Fibroblast of peridontal ligament (primary cell): ENCODE data around the gene ZMIZ1.

ENCODE experiments used
- DNase-seq: peaks from one replicate; pipeline ENCODE4 v3.0.0-alpha.2; 2010; ENCODE audit errors: extremely low read depth

The ZMIZ1 gene

DNA sequence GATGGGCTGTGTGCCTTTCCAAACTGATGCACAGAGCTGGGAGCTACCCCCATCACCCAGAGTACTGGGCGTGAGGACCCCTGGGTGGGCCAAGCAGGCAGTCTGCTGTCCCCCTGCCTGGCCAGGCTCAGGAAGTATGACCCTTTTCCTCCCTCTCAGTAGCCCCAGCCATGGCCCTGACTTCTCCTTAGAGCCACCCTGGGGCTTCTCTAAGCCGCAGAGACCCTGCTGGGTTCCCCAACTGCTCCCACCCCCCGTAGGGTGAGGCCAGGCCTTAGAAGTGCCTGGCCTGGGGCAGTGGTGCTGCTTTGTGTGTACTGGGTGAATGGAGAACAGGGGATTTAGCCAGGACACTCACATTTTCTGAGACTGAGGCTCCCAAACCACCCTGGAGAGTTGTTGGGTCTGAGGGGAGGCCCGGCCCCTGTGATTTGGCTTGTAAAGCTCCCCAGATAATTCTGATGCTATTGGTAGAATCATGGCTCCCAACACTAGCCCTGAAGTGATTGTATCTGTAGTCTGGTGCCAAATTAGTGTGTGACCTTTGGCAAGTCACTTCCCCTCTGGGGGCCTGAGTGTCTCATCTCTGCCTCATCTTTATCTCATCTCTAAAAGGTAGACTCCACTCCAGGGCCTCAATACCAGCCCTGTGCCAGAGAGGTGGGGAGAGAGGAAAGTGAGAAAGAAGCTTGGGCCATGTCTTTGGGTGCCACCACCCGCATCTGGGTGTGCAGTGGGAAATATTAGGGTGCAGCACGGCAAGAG is 178.8 kb downstream of the ZMIZ1 start:
- DNase-seq = no peak

DNA sequence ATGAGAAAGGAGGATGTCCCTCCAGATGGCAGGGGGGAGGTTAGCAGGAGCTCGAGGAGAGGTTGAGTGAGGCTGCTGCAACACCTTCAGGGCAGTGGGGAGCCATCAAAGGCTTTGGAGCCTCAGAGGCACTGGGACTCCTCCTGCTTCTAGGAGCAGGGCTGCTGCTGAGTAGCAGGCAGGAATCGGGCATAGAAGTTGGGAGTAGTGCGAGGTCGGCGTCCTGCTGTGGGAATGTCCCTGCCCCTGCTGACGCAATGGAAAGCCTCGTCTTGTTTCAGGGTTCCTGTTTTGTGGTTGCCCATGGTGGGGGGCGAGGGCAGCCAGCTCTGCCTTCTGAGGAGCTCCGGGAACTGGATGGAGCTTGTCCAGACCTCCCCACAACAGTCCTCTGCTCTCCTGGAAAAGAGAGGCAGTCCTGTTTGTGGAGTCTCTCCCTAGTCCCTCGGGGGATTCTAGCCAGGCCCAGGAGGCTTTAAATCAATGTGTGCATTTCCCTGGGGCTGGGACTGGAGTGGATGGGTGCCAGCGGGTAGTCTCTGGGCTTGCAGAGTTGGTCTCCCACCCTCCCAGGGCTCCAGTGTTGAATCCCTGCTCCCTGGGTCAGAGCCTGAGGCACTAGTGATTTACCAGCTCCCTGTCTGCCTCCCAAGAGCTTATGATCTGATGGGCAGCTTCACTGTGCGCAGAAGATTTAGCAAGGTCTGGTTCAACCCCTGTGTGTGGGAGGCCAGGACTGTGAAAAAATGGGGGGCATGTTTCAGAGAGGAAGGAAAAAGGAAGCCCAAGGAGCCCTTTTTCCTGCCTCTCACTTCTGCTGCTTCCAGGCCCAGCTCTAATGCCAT is 179.8 kb downstream of the ZMIZ1 start:
- peak; percentile 80 for DNase-seq

DNA sequence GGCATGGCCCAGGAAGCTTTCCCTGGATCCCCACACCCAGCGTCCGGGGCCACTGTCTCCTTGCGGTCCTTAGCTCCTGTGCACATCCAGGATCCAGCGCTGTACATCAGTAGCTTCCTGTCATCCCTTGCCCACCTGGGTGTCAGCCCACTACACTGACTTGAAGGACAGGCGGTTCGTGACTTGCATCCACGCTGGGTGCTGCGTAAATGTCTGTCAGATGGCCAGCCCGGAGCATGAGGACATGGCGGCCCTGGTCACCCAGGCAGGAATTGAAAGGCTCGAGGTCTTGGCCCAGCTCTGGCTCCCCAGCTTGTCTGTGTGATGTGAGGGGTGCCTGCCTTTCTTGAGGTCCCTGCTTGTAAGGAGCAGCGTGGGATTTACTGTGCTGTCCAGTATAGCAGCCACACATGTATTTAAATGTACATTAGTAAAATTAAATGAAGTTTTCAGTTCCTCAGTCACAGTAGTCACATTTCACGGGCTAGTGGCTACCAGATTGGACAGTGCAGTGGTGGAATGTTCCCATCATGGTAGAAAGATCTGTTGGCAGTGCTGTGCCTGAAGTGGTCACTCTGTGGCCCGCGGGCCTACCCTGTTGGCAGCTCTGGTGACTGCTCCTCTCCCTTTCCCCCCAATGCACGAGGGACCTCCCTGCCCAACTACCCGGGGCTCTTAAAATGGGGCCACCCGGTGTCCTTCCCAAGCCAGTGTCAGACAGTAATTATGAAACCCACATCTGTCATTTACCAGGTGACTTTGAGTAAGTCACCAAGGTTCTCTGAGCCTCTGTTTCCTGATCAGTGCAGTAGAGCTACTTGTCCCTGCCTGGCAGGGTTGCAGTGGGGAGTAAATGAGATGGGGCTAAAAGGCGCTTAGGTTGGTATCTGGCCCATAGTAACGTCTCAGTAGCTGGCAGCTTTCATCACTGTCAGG is 180.7 kb downstream of the ZMIZ1 start:
- no peak for DNase-seq

DNA sequence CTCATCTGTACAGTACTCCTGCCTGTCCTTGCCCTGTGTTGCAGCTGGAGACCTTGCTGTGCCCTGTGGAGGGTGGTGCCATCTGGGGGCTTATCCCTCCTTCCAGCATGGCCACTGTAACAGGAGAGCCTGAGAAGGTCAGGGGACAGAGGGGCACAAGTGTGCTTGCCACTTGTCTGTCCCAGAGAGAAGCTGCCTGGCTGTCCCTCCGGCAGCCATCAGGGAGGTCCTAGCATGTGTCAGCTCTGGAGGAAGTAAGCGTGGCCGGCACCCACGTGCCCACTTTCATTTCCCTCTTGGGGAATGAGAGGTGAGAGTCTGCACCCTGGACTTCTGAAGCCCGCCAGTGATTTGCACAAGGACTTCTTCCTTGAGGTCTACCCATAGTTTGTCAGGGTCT is 181.5 kb downstream of the ZMIZ1 start:
- no peak for DNase-seq

DNA sequence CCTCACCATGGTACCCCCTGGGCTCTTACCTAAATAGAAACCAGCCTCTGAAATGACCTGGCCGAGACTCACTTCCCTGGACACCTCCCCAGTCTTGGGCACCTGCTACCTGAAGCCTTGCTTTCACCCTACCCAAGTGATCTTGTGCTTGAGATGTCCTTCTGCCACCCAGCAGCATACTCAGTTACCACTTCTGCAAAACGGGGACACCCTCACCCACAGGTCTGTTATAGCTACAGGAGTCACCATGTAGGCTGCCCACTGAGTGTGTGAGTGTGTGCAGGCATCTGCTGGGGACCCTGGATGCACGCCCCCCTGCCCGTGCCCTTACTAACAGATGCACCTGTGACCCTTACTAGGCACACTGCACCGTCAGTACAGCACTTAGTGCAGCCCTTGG is 183.7 kb downstream of the ZMIZ1 start:
- DNase-seq = no peak

DNA sequence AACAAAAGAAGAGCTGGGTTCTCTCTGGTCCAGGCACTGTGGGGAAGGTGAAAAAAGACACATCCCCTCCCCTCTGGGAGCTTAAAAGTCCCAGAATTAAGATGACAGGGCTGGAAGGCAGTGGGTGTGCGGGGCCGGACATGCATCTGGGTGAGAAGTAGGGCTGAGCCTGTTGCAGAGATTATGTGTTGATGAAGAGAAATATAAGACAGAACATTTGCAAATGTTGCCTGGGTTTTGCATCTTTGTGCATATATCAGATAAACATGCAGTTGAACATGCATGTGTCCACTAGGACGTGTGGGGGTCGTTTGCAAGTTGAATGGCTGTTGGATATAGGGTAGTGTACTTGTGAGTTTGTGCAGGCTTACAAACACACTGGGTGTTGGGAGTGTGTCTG is 184.2 kb downstream of the ZMIZ1 start:
- DNase-seq = no peak

DNA sequence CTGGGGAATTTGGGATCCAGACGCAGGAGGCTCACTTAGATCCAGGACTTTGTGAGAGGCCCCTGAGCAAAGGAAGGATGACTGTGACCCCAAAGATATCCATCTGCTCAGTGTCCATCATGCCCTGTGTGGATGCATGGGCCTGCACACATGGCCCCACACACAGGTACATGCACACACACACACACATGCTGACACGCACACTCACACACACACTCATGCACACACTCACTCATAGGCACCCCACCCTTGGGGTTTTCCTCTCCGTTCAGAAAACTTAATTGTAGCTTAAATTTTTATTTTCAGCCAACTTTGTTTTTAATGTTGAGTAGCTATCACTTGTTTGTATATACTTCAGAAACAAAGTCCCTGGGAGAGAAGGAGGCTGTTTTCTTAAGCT is 184.9 kb downstream of the ZMIZ1 start:
- DNase-seq = no peak

DNA sequence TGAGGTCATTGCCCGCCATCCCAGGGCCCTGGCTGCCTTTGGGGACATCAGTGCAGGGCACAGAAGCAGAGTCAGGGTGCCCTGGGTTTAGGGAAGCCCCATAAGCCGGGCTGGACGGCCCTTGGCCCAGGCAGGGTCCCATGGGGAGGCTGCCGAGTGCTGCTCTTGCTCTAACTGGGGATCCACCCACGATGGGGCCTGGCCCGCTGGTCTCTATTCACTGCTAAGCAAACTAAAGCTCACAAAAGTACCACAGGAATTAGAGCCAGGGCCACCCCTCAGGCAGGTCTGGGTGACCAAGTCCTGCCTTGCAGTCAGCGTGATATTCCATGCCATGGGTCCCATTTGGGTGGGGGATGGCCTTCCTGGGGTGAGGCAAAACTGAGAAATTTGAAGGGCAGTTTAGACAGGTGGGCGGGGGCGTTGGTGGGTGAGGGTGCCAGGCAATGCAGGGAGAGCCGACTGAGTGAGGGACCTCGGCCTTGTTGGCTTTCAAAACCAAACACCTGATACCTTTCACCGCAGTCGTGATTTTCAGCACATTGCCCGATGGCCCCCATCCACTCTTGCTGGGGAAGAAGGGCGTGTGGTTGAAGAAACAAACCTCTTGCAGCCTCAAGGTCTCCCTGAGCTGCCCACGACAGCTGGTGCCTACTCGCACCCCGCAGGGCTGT is 185.7 kb downstream of the ZMIZ1 start:
- no peak for DNase-seq

DNA sequence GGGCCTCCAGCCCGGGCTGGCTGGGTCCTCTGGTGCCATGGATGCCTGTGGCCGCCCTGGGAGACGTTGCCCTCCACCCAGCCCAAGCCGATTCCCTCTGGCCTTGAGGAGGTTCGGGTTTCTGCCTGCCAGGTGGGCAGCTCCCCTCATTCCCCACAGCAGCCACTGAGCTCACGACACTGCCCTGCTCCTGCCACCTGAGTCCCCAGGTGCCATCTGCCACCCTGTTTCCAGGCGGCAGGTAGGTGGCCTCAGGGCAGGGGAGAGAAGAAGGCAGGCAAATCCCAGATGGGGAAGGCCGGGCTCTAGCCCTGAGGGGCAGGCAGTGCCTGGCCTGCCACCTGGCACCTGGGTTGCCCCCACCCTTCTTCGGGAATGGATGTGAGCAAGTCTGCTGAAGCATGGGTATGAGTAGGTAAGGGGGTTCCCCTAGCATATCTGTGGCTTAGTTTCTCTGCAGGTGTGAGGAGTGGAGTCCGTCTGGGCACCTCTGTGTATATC is 186.3 kb downstream of the ZMIZ1 start:
- no peak for DNase-seq

DNA sequence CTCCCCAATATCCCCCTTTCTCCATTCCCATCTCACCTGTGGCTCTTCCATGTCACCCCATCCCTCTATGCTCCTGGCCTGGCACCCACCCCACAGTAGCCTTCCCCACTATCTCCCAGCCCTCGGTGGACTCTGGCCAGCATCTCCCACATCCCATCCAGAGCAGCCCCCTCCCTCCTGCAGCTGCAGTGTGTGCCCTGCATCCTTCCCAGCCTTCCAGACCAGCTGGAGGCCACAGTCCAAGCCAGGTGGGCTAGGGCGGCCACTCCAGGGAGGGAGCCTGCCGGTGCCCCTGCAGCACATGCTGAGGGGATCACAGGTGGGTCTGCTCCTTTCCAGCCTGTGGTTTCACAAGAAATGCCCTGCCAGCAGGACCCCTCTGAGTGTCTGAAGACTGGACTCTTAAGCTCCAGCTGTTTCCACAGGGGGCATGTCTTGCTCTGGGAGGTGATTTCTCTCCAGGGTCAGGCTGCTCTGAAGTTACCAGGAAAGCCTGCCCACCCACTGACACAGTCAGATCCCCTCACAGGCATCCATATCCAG is 187.6 kb downstream of the ZMIZ1 start:
- no peak for DNase-seq

DNA sequence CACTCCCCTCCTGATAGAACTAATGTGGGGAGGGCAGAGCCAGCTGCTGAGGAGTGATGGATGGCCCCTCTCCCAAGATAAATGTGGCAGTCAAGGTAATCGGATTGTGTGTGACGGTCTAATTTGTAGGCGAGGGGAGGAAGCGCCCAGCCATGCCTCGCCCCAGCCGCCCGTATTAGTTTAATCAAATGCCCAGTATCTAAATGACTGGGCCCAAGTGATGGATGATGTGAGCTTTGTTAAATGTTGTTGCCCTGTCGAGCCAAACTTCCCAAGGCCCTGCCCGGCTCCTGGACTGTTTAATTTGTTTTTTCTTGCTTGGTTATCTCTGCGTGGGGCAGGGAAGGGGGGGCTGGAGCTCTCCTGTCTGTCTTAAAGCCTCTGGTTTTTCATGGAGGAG is 190.1 kb downstream of the ZMIZ1 start:
- no peak for DNase-seq

DNA sequence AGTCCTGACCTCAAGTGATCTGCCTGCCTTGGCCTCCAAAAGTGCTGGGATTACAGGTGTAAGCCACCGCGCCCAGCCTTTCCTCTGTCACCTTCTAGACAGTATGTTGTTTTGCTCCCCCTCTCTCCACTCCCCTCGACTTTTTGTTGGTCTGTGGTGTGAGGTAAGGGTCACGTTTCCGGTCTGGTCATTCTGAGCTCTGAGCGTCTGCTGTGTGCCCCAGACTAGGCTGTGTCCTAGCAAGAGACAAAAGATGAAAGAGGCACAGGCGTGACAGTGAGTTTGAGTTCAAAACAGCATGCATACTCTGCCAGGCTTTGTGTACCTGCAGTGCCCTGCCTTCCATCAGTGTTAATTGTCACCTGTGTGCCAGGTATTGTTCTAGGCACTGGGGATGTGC is 191.1 kb downstream of the ZMIZ1 start:
- no peak for DNase-seq

DNA sequence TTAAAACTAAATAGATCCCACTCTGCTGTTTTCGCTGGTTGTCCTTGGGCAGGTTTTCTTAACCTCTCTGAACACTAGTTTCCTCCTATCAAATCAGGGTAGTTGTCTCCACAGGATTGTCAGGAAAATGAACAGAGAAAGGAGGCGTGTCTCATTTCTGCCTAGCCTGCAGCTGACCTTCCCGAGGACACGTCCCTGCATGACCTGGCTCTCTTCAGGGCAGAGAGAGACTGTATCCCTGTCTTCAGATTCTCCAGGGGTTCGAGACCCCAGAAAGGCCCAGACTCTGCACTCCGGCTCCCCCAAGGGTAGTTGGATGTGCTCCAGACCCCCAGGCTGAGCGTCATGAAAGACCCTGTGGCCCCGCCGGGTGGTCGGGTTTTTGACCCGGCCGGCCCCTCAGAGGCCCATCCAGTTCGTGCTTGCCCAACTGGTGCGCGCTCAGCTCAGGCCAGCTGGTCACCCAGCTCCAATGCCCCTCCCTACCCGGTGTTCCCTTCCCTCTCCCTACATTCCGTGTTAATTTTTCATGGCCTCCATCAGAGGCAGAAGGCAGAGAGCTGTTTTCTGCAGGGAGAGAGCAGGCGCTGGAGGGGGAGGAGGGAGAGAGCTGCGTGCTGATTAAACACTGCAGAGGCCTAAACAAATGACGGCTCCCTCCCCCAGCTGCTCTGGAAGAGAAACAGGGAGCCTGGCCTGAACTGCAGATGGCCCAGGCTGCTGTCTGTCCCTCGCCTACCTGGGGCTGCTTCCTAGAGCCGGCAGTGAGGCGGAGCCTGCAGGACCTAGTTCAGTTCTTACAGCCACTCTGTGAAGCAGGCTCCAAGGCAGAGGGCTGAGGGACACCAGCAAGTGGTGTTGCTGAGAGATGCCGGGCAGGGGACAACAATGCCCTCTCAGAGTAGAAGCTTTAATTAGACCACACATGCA is 192.3 kb downstream of the ZMIZ1 start:
- peak; percentile 63 for DNase-seq

DNA sequence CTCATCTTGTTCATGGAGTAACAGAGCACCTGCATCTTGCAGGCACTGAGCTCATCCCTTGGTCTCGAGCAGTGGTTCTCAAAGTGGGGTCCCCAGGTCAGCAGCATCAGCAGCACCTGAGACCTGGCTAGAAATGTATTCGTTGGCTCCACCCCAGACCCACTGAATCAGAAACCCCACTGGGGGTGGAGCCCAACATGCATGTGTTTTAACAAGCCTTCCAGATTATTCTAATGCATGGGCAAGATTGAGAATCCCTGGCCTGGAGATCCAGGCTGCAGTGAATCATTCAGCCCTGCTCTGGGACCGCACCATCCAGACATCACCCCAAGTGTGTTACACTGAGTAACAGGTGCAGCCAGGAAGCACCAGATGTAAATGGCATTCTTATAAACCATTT is 193.4 kb downstream of the ZMIZ1 start:
- no peak for DNase-seq

DNA sequence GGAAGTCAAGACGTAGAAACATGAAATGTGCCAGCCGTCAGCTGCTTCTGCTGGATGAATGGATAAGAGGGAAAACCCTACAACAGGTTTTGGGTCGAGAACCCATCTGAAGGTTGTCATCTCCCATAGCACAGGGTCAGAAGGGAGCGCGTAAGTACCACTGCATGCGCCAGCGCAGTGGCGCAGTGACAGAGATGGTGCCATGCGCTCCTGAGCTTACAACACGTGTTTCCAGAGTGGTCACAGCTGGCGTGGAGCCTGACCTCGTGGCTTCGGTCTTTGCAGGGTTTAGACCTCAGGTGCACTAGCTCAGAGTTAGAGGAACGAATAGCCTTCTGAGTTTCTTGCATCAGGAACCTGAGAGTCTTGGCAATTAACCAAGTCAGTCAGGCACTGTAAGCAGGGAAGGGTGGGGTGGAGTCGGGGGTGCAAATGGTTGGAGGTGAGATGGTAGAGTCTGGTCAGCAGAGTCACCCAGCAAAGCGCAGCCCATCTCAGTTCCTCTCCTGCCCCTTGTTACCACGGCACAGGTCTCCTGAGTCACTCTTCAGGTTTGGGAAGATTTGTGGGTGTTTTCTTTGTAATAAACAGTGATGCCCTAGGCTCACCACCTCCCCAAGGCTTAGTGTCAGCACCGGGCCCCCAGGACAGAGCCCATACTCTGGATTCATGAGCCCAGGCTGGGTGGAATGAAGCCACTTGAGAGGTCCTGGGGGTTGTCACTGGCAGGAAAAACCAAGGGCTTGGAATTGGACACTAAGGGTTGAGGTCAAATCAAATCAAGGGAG is 194.4 kb downstream of the ZMIZ1 start:
- no peak for DNase-seq

DNA sequence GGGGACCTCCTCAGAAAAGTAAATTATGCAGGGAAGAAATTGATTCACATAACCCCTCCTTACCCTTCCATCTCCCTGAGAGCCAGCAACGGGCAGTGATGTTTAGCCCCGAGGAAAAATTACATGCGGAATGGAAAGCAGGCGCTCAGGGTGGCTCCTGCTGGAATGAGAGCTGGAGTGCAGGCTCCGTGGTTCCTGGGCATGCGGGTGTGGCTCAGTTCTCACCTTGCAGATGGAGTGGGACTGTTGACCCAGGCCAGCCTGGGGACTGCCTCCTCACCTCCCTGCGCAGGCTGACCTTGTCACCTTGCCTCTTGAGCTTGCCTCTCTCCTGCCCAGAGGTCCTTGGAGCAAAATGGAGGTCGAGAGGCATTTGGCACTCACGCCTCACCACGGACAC is 195.2 kb downstream of the ZMIZ1 start:
- no peak for DNase-seq

DNA sequence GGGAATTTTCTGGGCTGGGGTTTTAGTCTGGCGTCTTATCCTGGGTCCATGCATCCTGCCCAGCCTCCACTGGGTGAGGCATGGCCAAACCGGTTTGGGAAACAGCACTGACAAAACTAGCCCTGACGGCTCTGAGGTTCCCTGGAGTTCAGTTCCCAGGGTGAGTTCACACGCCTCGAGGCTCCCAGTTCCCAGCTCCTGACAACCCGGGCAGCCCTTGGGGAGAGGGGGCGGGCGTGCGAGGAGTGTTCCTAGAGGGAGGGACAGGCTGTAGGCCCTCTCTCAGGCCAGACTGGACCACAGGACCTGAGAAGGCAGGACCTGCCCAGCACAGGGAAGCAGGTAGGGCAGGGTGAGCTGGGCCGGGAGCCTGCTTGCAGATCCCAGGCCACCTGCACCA is 196.2 kb downstream of the ZMIZ1 start:
- DNase-seq = no peak

DNA sequence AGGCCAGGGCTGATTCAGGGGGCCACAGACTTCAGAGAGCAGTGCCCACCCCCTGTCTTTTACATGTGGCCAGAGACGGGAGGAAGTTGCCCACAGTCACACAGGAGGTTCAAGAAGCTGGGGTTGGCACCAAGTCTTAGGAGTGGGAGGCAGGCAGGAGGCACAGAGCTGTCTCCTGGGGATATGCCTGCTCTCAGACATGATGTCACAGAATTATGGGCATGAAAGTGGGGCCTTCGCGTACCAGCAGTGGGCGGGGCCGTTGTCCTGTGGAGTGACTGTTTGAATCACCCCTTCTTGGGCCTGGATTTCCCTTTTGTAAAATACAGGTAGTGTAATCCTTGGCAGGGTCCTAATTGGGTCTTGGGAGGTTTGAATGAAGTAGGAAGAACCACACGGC is 197.3 kb downstream of the ZMIZ1 start:
- DNase-seq = no peak
